Nephron progenitor cell (in vitro differentiated cells): ENCODE measurements around the gene ABHD10.
A peak's percentile ranks its signal among the peaks of the same experiment; 100 is the strongest.

ENCODE experiments used
- DNase-seq: peaks from one replicate; pipeline ENCODE4 v3.0.0; 2021
- H3K27ac Mint-ChIP-seq: 2 replicates; pipeline ENCODE4 v1.8.0; 2021; ENCODE audit warnings: mild to moderate bottlenecking, moderate library complexity, mixed read lengths
- H3K27me3 Mint-ChIP-seq: 2 replicates; pipeline ENCODE4 v1.8.0; 2021; ENCODE audit warnings: mild to moderate bottlenecking, low read depth, mixed read lengths; ENCODE audit not compliant: poor library complexity
- H3K36me3 Mint-ChIP-seq: 2 replicates; pipeline ENCODE4 v1.8.0; 2021; ENCODE audit warnings: low read depth, mixed read lengths
- H3K4me1 Mint-ChIP-seq: 2 replicates; pipeline ENCODE4 v1.8.0; 2021; ENCODE audit warnings: mixed read lengths
- H3K4me3 Mint-ChIP-seq: 2 replicates; pipeline ENCODE4 v1.8.0; 2021; ENCODE audit warnings: mild to moderate bottlenecking, moderate library complexity, mixed read lengths
- H3K9me3 Mint-ChIP-seq: 2 replicates; pipeline ENCODE4 v1.8.0; 2021; ENCODE audit warnings: mild to moderate bottlenecking, moderate library complexity, mixed read lengths
- TF ChIP-seq, protein P1 (sequence below): fragments of 200-600 bp; sonication (generic); IDR thresholded peaks from 2 replicates; pipeline ENCODE4 v1.5.0; 2021; ENCODE audit warnings: antibody characterized with exemption

The ABHD10 gene

DNA sequence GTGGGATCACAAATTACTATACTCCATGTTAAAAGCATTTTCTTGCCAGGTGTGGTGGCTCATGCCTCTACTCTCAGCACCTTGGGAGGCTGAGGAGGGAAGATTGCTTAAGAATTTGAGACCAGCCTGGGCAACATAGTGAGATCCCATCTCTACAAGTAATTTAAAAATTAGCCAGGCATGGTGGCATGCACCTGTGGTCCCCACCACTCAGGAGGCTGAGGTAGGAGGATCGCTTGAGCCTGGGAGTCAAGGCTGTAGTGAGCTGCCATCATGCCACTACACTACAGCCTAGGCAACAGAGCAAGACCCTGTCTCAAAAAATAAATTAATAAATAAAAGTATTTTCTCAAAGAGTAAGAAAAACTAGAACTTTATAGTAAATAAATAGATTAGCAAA, 22.9 kb upstream of the ABHD10 start:
- Mint-ChIP-seq H3K36me3 (peaks cover 20% of the 10 kb centered on the region), H3K4me1 (peaks cover 16% of the 10 kb centered on the region), H3K9me3 (no peaks in the 10 kb centered on the region), H3K4me3 (no peak overlapping the region), H3K27ac (no peak overlapping the region), H3K27me3 (no peaks in the 10 kb centered on the region)
- TF ChIP-seq, protein P1, sequence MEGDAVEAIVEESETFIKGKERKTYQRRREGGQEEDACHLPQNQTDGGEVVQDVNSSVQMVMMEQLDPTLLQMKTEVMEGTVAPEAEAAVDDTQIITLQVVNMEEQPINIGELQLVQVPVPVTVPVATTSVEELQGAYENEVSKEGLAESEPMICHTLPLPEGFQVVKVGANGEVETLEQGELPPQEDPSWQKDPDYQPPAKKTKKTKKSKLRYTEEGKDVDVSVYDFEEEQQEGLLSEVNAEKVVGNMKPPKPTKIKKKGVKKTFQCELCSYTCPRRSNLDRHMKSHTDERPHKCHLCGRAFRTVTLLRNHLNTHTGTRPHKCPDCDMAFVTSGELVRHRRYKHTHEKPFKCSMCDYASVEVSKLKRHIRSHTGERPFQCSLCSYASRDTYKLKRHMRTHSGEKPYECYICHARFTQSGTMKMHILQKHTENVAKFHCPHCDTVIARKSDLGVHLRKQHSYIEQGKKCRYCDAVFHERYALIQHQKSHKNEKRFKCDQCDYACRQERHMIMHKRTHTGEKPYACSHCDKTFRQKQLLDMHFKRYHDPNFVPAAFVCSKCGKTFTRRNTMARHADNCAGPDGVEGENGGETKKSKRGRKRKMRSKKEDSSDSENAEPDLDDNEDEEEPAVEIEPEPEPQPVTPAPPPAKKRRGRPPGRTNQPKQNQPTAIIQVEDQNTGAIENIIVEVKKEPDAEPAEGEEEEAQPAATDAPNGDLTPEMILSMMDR: no peak
- no peak for DNase-seq

DNA sequence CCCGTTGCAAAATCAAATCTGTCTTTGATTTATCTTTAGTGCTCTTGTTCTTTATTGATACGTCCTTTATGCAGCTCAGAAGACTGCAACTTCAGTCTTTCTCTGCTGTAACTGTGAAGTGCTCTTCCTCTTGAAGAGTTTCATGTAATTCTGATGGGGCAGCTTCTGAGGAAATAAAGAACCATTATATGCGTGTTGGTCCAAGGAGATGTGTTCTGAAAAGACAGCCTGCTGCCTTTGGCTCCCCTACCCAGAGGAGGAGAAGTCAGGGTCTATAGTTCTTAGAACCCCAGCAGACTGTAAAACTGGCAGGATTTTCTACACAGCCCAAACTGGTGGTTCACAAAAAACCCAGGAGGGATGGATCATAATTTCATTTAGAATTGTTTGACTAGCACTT, 22.4 kb upstream of the ABHD10 start:
- Mint-ChIP-seq H3K4me1 (peaks cover 20% of the 10 kb centered on the region), H3K36me3 (peaks cover 20% of the 10 kb centered on the region), H3K4me3 (no peak overlapping the region), H3K27me3 (no peaks in the 10 kb centered on the region), H3K9me3 (no peaks in the 10 kb centered on the region), H3K27ac (no peak overlapping the region)
- TF ChIP-seq, protein P1: no peak
- DNase-seq: no peak

DNA sequence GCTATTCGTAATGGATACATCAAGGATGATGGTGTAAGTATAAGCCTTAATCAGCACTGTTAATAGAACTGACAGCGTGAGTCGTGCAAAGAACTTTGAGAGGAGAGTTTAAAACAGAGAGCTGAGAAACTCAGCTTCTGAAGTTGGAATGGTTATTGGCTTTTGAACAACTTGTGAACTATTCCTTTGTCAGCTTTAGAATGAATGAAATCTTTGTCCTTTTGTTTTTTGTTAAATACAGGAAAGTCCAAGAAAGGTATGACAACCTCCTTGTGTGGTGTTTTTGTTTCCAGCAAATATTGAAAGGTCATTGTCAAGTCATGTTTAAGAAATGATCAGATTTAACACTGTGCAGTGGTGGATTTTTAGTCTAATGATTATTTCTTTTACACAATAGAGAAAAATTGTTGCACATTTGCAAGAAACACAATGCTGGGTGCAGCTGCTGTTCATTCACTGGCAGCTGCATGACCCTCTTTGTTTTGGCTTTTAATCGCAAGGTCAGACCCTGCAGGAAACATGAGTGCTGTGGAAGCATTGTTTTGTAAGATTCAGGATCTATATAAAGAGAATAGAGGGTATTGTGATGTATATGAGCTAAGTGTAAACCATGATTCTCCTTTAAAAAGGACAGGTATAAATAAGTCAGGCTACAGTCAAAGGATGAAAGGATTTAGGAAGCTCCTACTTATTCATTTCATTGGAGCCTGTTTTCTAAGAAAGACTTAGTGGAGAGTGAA, 21.7 kb upstream of the ABHD10 start:
- Mint-ChIP-seq H3K27ac (peak overlapping the region; percentile 12), H3K27me3 (no peaks in the 10 kb centered on the region), H3K9me3 (no peaks in the 10 kb centered on the region), H3K4me1 (peaks cover 25% of the 10 kb centered on the region), H3K4me3 (no peak overlapping the region), H3K36me3 (peaks cover 20% of the 10 kb centered on the region)
- DNase-seq: no peak
- TF ChIP-seq, protein P1: no peak

DNA sequence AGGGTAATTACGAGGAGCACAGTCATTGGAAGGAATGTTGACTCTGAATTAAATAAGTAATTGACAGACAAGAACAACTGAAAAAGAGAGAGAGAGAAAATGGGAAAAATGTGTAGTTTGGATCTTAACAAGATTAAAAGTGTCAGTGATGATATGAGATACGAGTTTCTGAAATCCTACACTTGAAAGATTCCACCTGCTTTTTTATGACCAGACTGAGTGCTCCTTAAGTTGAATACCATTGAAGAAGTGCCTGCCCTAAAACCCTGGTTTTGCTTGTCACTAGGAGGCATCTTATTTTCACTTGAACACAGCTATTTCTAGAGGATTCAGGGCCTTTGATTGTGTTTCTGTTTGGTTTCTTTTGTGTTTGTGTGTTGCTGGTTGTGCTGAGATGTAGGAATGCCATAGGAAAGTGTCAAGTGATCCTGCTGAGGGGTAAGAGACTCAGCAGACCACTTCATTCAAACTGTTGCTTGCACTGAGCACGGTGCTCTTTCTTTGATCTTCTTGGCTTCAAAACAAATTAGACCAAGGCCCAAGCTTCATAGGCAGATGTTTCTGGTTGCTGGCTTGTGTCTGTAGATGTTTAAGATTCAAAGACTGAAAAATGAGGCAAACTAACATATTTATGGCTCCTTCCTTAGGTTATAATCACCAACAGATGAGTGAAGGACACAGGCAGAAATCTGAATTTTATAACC, 17.2 kb upstream of the ABHD10 start:
- no peaks in the 10 kb centered on the region for H3K9me3 Mint-ChIP-seq
- H3K27me3 Mint-ChIP-seq: no peaks in the 10 kb centered on the region
- H3K36me3 Mint-ChIP-seq: peaks cover 15% of the 10 kb centered on the region
- TF ChIP-seq, protein P1: no peak
- no peak overlapping the region for H3K27ac Mint-ChIP-seq
- H3K4me1 Mint-ChIP-seq: peaks cover 27% of the 10 kb centered on the region
- DNase-seq: no peak
- H3K4me3 Mint-ChIP-seq: no peak overlapping the region

DNA sequence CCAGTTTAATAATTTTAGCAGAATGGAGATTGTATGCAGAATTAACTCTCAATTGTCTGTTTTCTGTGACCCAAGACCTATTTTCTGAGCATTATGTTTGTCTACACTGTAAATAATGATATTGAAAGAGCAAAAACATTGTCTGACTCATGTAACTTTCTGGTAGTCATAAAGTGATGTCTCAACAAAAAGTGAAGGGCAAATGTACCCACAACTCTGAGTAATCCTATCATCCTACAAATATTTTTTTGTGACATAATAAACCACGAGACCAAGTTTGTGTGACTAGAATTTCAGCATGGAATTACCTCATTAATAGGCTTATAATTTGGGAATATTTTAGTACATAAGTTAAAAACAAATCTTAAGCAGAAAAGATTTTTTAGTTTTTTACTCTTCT, 15.4 kb upstream of the ABHD10 start:
- TF ChIP-seq, protein P1: no peak
- Mint-ChIP-seq H3K4me3 (no peak overlapping the region), H3K9me3 (no peaks in the 10 kb centered on the region), H3K27ac (no peak overlapping the region), H3K27me3 (no peaks in the 10 kb centered on the region), H3K4me1 (peaks cover 27% of the 10 kb centered on the region), H3K36me3 (peaks cover 19% of the 10 kb centered on the region)
- no peak for DNase-seq

DNA sequence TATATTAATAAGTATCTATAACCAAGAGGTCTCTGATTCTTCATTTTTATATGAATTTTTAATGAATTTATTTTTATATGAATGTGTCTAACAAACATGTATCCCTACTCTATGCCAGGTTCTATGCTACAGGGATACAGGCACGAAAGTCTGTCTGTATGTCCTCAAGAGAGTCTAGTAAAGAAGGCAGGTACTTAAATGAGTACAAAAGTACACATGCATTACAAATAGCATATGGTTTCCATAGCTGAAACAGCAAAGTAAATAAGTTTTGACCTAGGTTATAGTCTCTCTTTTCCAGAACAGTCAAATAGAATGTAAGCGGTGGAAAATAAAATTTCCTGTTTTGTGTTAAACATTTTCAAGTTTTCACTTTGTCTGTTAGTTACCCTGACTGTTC, 13.3 kb upstream of the ABHD10 start:
- Mint-ChIP-seq H3K4me3 (no peak overlapping the region), H3K27ac (no peak overlapping the region), H3K36me3 (peaks cover 19% of the 10 kb centered on the region), H3K27me3 (no peaks in the 10 kb centered on the region), H3K9me3 (no peaks in the 10 kb centered on the region), H3K4me1 (peaks cover 35% of the 10 kb centered on the region)
- TF ChIP-seq, protein P1: no peak
- no peak for DNase-seq
